Measurements from ENCODE around the gene ELK1. TPM values are rescaled to one million over a fixed set of nuclear protein-coding genes. Genes with fewer than 3 reads are reported as not detected.
A peak's percentile ranks its signal among the peaks of the same experiment; 100 is the strongest.

The ELK1 gene
- polyA plus RNA-seq, 6 donors from 2014 or later: 14.0 to 23.7 (median 16.8) TPM

DNA sequence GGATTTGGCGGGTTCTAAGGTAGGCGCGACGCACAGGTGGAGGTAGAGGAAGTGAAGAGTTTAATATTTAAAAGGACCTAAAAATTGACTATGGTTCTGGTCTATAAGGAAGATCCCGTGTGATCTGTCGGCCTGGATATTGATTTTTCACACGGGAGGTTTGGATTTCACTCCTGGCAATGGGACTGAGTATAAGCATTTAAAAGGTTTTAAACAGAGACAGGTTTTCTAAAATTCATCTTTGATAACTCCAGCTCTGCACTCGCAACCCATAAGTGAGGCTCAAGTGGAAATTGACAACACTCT, 9.0 kb upstream of the ELK1 start:
- H3K27ac Mint-ChIP-seq: peak overlapping the region; percentile 94 to 99 (median 98)
- peaks cover 10 to 13% of the 10 kb centered on the region in 2 donors for H3K36me3 Mint-ChIP-seq
- peaks cover 0 to 4% (median 0%) of the 10 kb centered on the region in 7 donors for H3K9me3 Mint-ChIP-seq
- no peaks in the 10 kb centered on the region for H3K27me3 Mint-ChIP-seq
- DNase-seq: no peak
- peaks cover 8 to 17% (median 17%) of the 10 kb centered on the region in 3 donors for H3K4me1 Mint-ChIP-seq
- ATAC-seq (ENCODE audit: low read depth in 2 of 2): no peak
- peak overlapping the region; percentile 77 to 97 (median 91) for H3K4me3 Mint-ChIP-seq

DNA sequence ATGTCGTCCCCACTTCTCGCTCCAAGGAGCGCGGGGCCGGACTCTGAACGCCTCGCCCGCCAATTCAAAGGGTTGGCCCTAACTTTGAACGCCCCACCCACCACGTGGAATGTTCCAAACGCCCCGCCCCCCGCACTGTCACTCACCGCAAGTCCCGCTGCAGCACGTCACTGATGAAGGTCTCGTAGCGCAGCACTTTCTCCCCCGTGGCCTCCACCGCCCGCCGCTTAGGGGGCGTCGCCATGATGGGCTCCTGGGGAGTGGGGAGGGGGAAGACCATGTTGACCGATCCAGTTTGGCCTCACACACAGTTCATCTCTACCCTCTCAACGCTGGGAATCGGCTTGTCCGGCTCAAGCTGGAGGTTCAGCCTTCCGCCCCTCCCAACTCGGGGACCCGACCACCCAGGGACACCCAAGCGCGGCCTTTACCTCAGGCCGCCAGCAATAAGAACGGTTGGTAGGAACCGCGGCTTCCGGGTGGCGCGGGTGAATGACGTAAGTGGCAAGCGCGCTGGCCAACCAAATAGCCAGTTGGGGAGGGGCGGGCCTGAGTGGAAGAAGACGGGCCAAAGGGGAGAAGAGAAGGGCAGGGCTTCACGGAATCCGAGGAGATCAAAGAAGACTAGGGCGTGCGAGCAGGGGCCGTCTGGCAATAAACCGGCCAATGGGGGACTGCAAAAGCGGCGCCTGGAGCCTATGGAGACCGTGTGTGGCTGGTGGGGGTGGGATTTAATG, 8.5 kb upstream of the ELK1 start, which contains the start of gene UXT:
Gene UXT (minus strand): TSS at position 497 of the 737 bp plus-strand sequence. CDS start 253 bp downstream, at position 244.
- peaks cover 0 to 4% (median 0%) of the 10 kb centered on the region in 7 donors for H3K9me3 Mint-ChIP-seq
- peak within 1 kb of the TSS; percentile 94 to 99 (median 98) for H3K27ac Mint-ChIP-seq
- ATAC-seq (ENCODE audit: low read depth in 2 of 2): peak; percentile 78 to 79
- peaks cover 10 to 13% of the 10 kb centered on the region in 2 donors for H3K36me3 Mint-ChIP-seq
- peak within 1 kb of the TSS; percentile 77 to 97 (median 91) for H3K4me3 Mint-ChIP-seq
- peak; percentile 90 for DNase-seq
- H3K4me1 Mint-ChIP-seq: peaks cover 8 to 17% (median 17%) of the 10 kb centered on the region in 3 donors
- no peaks in the 10 kb centered on the region for H3K27me3 Mint-ChIP-seq

DNA sequence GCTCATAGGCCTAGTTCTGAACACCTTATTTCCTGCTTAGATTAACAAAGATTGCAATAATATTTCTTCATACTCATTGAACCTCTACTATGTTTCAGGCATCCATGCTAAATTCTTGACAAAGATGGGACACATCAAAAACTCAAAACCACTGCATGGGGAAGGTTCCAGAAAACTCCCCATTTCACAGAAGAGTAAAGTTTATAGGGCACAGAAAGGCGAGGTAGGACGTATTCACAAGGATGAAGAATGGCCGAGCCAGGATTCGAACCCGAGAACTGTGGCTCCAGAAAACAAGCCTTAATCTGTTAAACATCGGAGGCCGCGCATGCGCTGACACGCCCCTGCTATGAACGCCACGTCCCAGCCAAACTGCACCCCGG, 7.9 kb upstream of the ELK1 start:
- Mint-ChIP-seq H3K27me3 (no peaks in the 10 kb centered on the region), H3K4me1 (peaks cover 11 to 17% (median 17%) of the 10 kb centered on the region in 3 donors), H3K4me3 (peak overlapping the region; percentile 77 to 97 (median 91)), H3K36me3 (peaks cover 13 to 15% of the 10 kb centered on the region in 2 donors), H3K9me3 (peaks cover 0 to 4% (median 0%) of the 10 kb centered on the region in 7 donors), H3K27ac (peak overlapping the region; percentile 94 to 99 (median 98))
- ATAC-seq (ENCODE audit: low read depth in 2 of 2) (no peak), DNase-seq (no peak)

DNA sequence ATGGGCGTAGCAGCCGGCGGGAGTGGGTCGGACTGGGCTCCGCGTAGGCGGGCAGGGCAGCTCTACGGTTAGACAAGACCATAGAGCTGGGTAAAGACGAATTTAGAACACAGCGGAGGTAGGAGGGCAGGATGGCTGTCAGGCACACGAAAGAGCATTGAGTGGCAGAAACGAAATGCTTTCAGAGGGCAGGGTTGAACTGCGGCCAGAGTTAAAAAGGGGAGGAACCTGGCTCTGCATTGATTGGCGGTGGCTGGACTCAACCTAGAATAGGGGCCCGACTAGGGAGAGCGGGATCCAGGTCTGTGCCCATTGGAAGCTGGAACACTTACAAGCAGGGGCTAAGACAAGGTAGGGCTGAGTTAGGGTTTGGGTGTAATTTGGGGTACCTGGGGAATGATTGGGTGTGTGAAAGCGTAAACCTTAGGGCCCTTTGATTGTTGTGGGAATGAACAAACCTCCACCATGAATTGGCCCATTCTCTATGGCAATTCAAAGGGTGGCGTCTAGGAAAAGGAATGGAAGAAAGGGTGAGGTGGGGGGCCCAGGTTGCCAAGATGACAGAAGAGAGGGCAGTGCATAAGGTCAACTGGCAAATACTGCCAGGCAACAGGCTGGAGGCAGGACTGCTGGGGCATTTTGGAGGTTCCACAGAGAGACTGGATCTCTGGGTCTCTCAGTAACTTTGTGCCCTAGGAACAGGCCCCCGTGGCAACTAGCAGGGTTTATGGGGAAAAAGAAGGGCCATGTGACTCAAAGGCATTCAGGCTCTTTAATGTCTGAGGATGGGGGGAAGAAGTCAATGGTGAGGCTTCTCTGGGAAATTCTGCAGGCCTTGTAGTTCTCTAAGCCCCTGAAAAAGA, 911 bp upstream of the ELK1 start:
- peak overlapping the region; percentile 86 to 97 (median 94) for H3K27ac Mint-ChIP-seq
- peaks cover 24 to 42% (median 25%) of the 10 kb centered on the region in 3 donors for H3K4me1 Mint-ChIP-seq
- peak overlapping the region; percentile 84 to 97 (median 93) for H3K4me3 Mint-ChIP-seq
- H3K27me3 Mint-ChIP-seq: no peaks in the 10 kb centered on the region
- ATAC-seq (ENCODE audit: low read depth in 2 of 2) (no peak), DNase-seq (no peak)
- no peaks in the 10 kb centered on the region for H3K9me3 Mint-ChIP-seq
- H3K36me3 Mint-ChIP-seq: peaks cover 4 to 10% of the 10 kb centered on the region in 2 donors

DNA sequence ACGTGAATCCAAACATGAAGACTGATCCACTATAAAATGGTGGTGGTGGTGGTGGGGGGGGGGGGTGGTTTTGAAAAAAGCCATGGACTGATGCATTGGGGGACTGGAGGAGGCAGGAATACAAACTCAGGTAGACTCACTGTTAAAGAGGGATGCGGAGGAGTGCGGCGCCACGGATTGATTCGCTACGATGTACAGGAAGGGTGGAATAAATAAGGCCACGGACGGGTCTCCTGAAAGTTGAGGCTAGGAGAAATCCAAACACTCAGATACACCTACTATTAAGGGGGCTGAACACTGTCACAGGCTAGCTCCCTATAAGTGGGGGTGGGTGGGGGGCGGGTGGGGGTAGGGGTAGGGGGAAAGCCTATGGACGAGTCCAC, 591 bp downstream of the ELK1 start:
- DNase-seq (no peak), ATAC-seq (ENCODE audit: low read depth in 2 of 2) (no peak)
- Mint-ChIP-seq H3K27ac (peak overlapping the region in 4 of 6 donors; percentile 20 to 94 (median 84)), H3K4me1 (peaks cover 24 to 39% (median 29%) of the 10 kb centered on the region in 3 donors), H3K36me3 (peaks cover 0 to 5% of the 10 kb centered on the region in 2 donors), H3K27me3 (no peaks in the 10 kb centered on the region), H3K9me3 (no peaks in the 10 kb centered on the region), H3K4me3 (peak overlapping the region; percentile 84 to 97 (median 93))

DNA sequence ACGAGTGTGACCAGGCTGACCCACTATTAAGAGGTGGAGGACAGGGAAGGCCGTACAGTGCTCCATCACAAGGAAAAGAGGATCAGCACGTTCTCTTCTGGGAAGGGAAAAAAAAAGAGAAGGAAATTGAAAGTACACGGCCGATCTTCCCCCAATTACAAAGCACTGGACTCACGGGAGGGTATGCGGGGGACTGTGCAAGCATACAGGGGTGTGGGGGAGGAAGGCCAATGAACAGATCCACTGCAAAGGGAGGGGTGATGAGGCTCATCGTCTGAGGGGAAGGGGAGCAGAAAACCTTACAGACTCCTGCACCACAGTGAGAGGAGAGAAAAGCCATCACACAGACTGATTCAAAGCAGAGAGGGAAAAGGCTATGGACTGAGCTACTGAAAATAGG, 1.1 kb downstream of the ELK1 start:
- H3K9me3 Mint-ChIP-seq: no peaks in the 10 kb centered on the region
- no peak for ATAC-seq (ENCODE audit: low read depth in 2 of 2)
- peaks cover 0 to 5% of the 10 kb centered on the region in 2 donors for H3K36me3 Mint-ChIP-seq
- H3K27me3 Mint-ChIP-seq: no peaks in the 10 kb centered on the region
- H3K4me3 Mint-ChIP-seq: peak overlapping the region; percentile 82 to 94 (median 86)
- peak overlapping the region in 4 of 6 donors; percentile 46 to 94 (median 83) for H3K27ac Mint-ChIP-seq
- DNase-seq: no peak
- peaks cover 28 to 44% (median 31%) of the 10 kb centered on the region in 3 donors for H3K4me1 Mint-ChIP-seq

DNA sequence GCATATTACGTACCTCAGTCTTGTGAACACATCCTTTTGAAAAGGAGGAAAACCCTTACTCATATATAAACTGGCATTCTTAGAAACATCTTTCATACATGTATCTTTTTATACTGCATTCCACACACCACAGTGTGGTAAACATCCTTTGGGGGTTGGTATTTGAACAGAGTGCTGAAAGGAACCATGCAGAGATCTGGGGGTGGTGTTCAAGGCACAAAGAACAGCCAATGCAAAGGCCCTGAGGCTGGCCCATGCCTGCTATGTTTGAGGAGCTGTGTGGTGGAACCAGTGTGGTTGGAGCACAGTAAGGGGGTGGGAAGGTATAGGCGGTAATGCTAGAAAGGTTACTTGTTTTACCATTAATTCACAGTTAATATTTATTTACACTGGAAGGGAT, 2.0 kb downstream of the ELK1 start:
- Mint-ChIP-seq H3K27ac (no peak overlapping the region), H3K27me3 (no peaks in the 10 kb centered on the region), H3K4me1 (peaks cover 28 to 46% (median 33%) of the 10 kb centered on the region in 3 donors), H3K36me3 (peaks cover 0 to 1% of the 10 kb centered on the region in 2 donors), H3K9me3 (no peaks in the 10 kb centered on the region), H3K4me3 (peak overlapping the region in 5 of 8 donors; percentile 30 to 85 (median 46))
- no peak for ATAC-seq (ENCODE audit: low read depth in 2 of 2)
- no peak for DNase-seq

DNA sequence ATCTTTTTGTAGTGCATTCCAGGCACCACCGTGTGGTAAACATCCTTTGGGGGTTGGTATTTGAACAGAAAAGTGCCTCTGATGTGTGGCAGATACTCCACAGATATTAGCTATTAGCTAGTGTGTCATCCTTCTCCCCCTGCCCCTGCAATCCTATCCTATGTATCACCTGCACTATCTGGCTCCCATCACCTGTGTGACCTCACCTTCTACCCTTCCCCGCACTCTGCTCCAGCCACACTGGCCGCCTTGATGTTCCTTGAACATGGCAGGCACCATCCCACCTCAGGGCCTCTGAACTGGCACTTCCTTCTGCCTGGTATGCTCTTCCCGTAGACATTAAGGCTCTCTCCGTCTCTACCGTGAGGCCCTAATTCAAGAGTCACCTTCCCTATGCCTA, 3.7 kb downstream of the ELK1 start:
- DNase-seq (no peak), ATAC-seq (ENCODE audit: low read depth in 2 of 2) (no peak)
- no peaks in the 10 kb centered on the region for H3K27me3 Mint-ChIP-seq
- no peaks in the 10 kb centered on the region for H3K36me3 Mint-ChIP-seq
- H3K4me3 Mint-ChIP-seq: peak overlapping the region in 3 of 8 donors; percentile 33 to 47 (median 41)
- H3K4me1 Mint-ChIP-seq: peaks cover 24 to 42% (median 33%) of the 10 kb centered on the region in 3 donors
- peak overlapping the region in 2 of 6 donors; percentile 64 to 77 for H3K27ac Mint-ChIP-seq
- no peaks in the 10 kb centered on the region for H3K9me3 Mint-ChIP-seq

DNA sequence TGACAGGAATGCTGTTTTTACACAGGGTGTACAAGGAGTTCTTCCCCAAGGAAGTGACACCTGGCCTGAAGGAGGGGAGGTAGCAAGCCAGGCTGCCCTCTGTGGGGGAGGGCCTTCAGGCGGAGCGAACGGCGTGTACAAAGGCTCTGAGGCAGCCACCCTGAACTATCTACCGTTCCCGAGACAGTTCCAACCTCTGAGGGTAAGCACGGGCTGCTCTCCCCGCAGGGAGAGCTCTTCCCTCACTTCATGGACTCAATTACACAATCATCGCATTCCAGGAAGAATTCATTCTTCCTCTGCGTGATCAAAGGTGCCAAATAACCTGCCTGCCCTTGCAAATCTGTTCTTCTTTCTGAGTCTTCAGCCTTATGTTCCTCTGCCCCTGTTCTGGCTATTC, 4.8 kb downstream of the ELK1 start:
- DNase-seq: no peak
- ATAC-seq (ENCODE audit: low read depth in 2 of 2): no peak
- Mint-ChIP-seq H3K4me1 (peaks cover 17 to 31% (median 23%) of the 10 kb centered on the region in 3 donors), H3K27ac (no peak overlapping the region), H3K27me3 (no peaks in the 10 kb centered on the region), H3K36me3 (peaks cover 0 to 6% of the 10 kb centered on the region in 2 donors), H3K9me3 (no peaks in the 10 kb centered on the region), H3K4me3 (no peak overlapping the region)

DNA sequence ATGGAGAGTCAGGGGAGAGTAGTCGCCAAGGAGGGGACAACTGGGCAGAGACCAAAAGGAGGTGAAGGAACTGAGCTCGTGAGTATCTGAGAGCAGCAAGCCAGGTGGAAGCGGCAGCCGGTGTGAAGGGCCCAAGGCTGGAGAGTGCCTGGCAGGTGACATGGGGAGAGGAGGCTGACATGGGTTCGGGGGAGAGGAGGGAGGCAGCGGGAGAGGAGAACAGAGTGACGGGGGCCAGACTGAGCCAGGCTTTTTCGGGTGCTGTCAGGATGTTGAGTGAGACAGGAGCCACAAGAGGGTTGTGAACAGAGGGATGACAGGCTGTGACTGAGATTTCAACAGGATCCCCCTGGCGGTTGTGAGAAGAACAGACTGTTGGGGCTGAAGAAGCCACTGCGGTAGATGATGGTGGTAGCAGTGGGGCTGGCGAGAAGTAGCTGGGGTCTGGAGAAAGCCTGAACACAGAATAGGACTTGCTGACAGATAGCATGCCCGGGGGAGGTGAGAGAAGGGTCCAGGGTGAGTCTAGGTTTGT, 5.7 kb downstream of the ELK1 start:
- Mint-ChIP-seq H3K27me3 (no peaks in the 10 kb centered on the region), H3K36me3 (peaks cover 6 to 15% of the 10 kb centered on the region in 2 donors), H3K4me3 (peak overlapping the region in 2 of 8 donors; percentile 21 to 59), H3K4me1 (peaks cover 16 to 29% (median 21%) of the 10 kb centered on the region in 3 donors), H3K27ac (peak overlapping the region in 1 of 6 donors; percentile 52), H3K9me3 (peaks cover 0 to 5% (median 0%) of the 10 kb centered on the region in 7 donors)
- ATAC-seq (ENCODE audit: low read depth in 2 of 2): no peak
- no peak for DNase-seq

DNA sequence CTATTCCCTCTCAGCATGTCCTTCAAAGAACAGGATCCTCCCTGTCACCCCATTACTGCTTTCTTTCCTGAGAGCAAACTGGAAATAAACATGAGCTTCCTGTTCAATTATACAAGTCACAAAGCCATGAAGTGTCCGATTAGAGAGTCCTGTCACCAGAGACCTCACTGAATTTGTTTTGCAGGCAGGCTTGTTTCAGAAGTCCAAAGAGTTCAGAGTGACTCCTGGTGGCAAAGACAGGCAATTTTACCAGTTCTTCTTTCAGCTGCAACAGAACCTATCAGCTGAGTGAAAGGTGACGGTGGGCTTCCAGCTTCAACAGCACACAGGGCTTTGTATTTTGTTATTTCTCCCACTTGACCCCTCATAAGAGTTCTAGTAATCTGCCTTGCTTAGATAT, 6.4 kb downstream of the ELK1 start:
- Mint-ChIP-seq H3K27me3 (no peaks in the 10 kb centered on the region), H3K9me3 (peaks cover 0 to 7% (median 0%) of the 10 kb centered on the region in 7 donors)
- ATAC-seq (ENCODE audit: low read depth in 2 of 2): no peak

DNA sequence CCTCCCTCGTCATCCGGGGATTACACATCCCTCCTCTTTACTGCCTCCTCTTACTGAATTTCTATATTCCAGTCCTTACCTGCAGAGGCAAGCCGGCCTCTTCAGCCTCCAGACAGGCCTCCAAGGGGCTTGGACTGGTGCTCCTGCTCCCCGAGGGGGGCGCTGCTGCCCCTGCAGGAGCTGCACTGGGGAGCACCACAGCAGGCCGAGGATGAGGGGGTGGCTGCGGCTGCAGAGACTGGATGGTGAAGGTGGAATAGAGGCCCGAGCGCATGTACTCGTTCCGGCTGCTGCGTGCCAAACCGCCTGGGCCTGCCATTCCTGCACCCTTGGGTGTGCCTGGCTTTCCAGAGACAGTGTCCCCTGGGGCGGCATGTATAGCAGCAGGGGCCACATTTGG, 11.5 kb downstream of the ELK1 start:
- ATAC-seq (ENCODE audit: low read depth in 2 of 2): no peak
- Mint-ChIP-seq H3K4me3 (peak overlapping the region in 5 of 8 donors; percentile 51 to 80 (median 60)), H3K4me1 (peaks cover 9 to 16% (median 15%) of the 10 kb centered on the region in 3 donors), H3K27me3 (no peaks in the 10 kb centered on the region), H3K27ac (peak overlapping the region in 1 of 6 donors; percentile 45), H3K9me3 (peaks cover 0 to 7% (median 2%) of the 10 kb centered on the region in 7 donors), H3K36me3 (peaks cover 8 to 24% of the 10 kb centered on the region in 2 donors)
- DNase-seq: no peak

More for the DNA sequence above, 6.4 kb downstream of the ELK1 start:
- Mint-ChIP-seq H3K36me3 (peaks cover 8 to 22% of the 10 kb centered on the region in 2 donors), H3K27ac (peak overlapping the region in 1 of 6 donors; percentile 52), H3K4me1 (peaks cover 9 to 23% (median 15%) of the 10 kb centered on the region in 3 donors), H3K4me3 (peak overlapping the region in 1 of 8 donors; percentile 21)
- no peak for DNase-seq

All from naive B cell (primary cell).